ENCODE measurements around the gene STPG2.

- TF ChIP-seq CTCF (IDR thresholded peaks at IDR 0.05) (no peak), POLR2A (IDR thresholded peaks at IDR 0.05) (no peak)
These were observed 275.7 kb downstream of the STPG2 start for GRCh38 chr4:97867557-97868091.
